HepG2 (cell line): ENCODE measurements around the gene EEF1AKMT3.
"Not testable (repeated sequence)": the region's sequence is repeated elsewhere in the genome, so short reads cannot be mapped to it uniquely, and the experiment has no call there.

Experiments used
- CTCF ChIP-seq: sonication (generic); formaldehyde crosslinking; IDR thresholded peaks from 2 replicates; pipeline ENCODE4 v1.5.0; 2020; ENCODE audit warnings: mild to moderate bottlenecking, missing genetic modification reagents, moderate library complexity
- EZH2 ChIP-seq: conservative IDR thresholded peaks from 2 replicates; pipeline ENCODE4 v1.6.1; 2012; ENCODE audit warnings: mild to moderate bottlenecking, low read depth, low read length, moderate library complexity
- MXI1 ChIP-seq: IDR thresholded peaks from 3 replicates; pipeline ENCODE4 v1.6.1; 2012; ENCODE audit warnings: low read depth, low read length, inconsistent platforms, borderline replicate concordance
- NFE2L1 ChIP-seq: sonication (generic); formaldehyde crosslinking; IDR thresholded peaks from 2 replicates; pipeline ENCODE4 v1.4.0; 2020; ENCODE audit warnings: missing genetic modification reagents, mild to moderate bottlenecking, borderline replicate concordance
- POLR2AphosphoS2 ChIP-seq: IDR thresholded peaks from 2 replicates; pipeline ENCODE4 v1.6.1; 2011; ENCODE audit warnings: low read depth, low read length, improper control_type of control experiment
- RFXANK ChIP-seq: IDR thresholded peaks from 2 replicates; pipeline ENCODE4 v1.6.1; 2016
- SMC3 ChIP-seq: IDR thresholded peaks from 2 replicates; pipeline ENCODE4 v1.6.1; 2011; ENCODE audit warnings: low read length, improper control_type of control experiment
- ZNF383 ChIP-seq: sonication (generic); formaldehyde crosslinking; IDR thresholded peaks from 2 replicates; pipeline ENCODE4 v1.4.0; 2020; ENCODE audit warnings: missing genetic modification reagents, mild to moderate bottlenecking, borderline replicate concordance

GRCh38 chr12:57817990-57818331 lies 45.5 kb downstream of the EEF1AKMT3 start:
- TF ChIP-seq EZH2; MXI1; NFE2L1; ZNF383; SMC3; RFXANK (CRISPR knock-in tag); CTCF (CRISPR knock-in tag); POLR2AphosphoS2: not testable (repeated sequence)
